GM12878 (cell line): ENCODE data around the gene CENPP. TPM values are rescaled to one million over a fixed set of nuclear protein-coding genes. Genes with fewer than 3 reads are reported as not detected.

Source experiments
- ATAC-seq: fragments of 200-7000 bp; cut with Tn5 transposase; 3 replicates; pipeline ENCODE4 v1.9.1; 2020; ENCODE audit warnings: mild to moderate bottlenecking, moderate library complexity
- BruUV-seq: library from RNA; stranded (reverse); fragments of 400-500 nt; replicated peaks from 2 replicates; lab custom pipeline; 2021; lab: Mats Ljungman, UMichigan
- CTCF ChIA-PET: fragments of 300-600 bp; sonication (Branson Sonifier 250); formaldehyde crosslinking; extraction: SDS; loops from one replicate; lab custom pipeline; 2021; ENCODE audit warnings: inconsistent platforms; lab: Yijun Ruan, JAX
- POLR2A ChIA-PET: fragments of 350-600 bp; formaldehyde crosslinking; extraction: SDS; loops from one replicate; lab custom pipeline; 2021; ENCODE audit warnings: inconsistent platforms; lab: Charles Lee
- RAD21 ChIA-PET: fragments of 300-600 bp; sonication (Branson Sonifier 250); formaldehyde crosslinking; loops from one replicate; lab custom pipeline; 2023; ENCODE audit warnings: antibody characterized with exemption; ENCODE audit not compliant: unreplicated experiment; lab: Charles Lee
- SMC1A ChIA-PET: fragments of 300-600 bp; sonication (Branson Sonifier 250); formaldehyde crosslinking; loops from one replicate; lab custom pipeline; 2023; ENCODE audit not compliant: unreplicated experiment, uncharacterized antibody; lab: Charles Lee
- DNase-seq: peaks from one replicate; pipeline ENCODE4 v3.0.0-alpha.2; 2011; ENCODE audit warnings: low read depth, low spot score
- FAIRE-seq: peaks from 3 replicates; lab custom pipeline; 2011; peaks lifted over from hg19 to GRCh38; lab: Jason Lieb, UNC
- H2AFZ ChIP-seq: 2 replicates; pipeline ENCODE4 v1.6.0; 2011; ENCODE audit warnings: low read depth, low read length, control low read depth; ENCODE audit not compliant: control insufficient read depth
- H3K27ac ChIP-seq: 2 replicates; pipeline ENCODE4 v1.5.1; 2011; ENCODE audit warnings: control low read depth; ENCODE audit not compliant: control insufficient read depth, insufficient read depth
- H3K27me3 ChIP-seq, 2 experiments: replicated peaks in 1 of 2; 2 replicates each; pipeline versions ENCODE4 v1.6.0 to v1.6.1; 2011; ENCODE audit warnings: low read length in 1 of 2; ENCODE audit not compliant: control insufficient read depth in 2 of 2, insufficient read depth in 2 of 2
- H3K36me3 ChIP-seq, 2 experiments: 2 replicates each; pipeline ENCODE4 v1.5.1; 2011; ENCODE audit warnings: low read length in 1 of 2; ENCODE audit not compliant: control insufficient read depth in 2 of 2, insufficient read depth in 2 of 2
- H3K4me1 ChIP-seq: 2 replicates; pipeline ENCODE4 v1.6.1; 2011; ENCODE audit warnings: mild to moderate bottlenecking, low read length, moderate library complexity, mixed read lengths; ENCODE audit not compliant: control insufficient read depth, insufficient read depth
- H3K4me2 ChIP-seq: 2 replicates; pipeline ENCODE4 v1.6.0; 2011; ENCODE audit warnings: control low read depth; ENCODE audit not compliant: control insufficient read depth, insufficient read depth
- H3K4me3 ChIP-seq: fragments of 200-600 bp; sonication (generic); 2 replicates; pipeline ENCODE4 v1.5.1; 2016
- H3K79me2 ChIP-seq: 2 replicates; pipeline ENCODE4 v1.6.0; 2011; ENCODE audit warnings: low read length; ENCODE audit not compliant: control insufficient read depth, insufficient read depth
- H3K9ac ChIP-seq: 2 replicates; pipeline ENCODE4 v1.8.0; 2011; ENCODE audit warnings: low read length, control low read depth, mixed read lengths; ENCODE audit not compliant: control insufficient read depth, insufficient read depth
- H3K9me3 ChIP-seq: replicated peaks from 3 replicates; pipeline ENCODE4 v1.5.1; 2011; ENCODE audit warnings: mild to moderate bottlenecking, low read length; ENCODE audit not compliant: control insufficient read depth, insufficient read depth
- H4K20me1 ChIP-seq: 2 replicates; pipeline ENCODE4 v1.6.0; 2011; ENCODE audit not compliant: control insufficient read depth, insufficient read depth
- HDAC6 ChIP-seq: fragments of 200-600 bp; sonication (generic); IDR thresholded peaks from one replicate; pipeline ENCODE4 v1.8.0; 2017; ENCODE audit warnings: antibody characterized with exemption; ENCODE audit not compliant: unreplicated experiment
- PAX5 ChIP-seq: IDR thresholded peaks from 2 replicates; pipeline ENCODE4 v1.6.1; 2011; ENCODE audit warnings: low read depth, low read length, borderline replicate concordance
- PKNOX1 ChIP-seq: fragments of 450-650 bp; IDR thresholded peaks from 2 replicates; pipeline ENCODE4 v1.6.1; 2016; ENCODE audit warnings: mild to moderate bottlenecking
- TCF3 ChIP-seq: IDR thresholded peaks from 2 replicates; pipeline ENCODE4 v1.6.1; 2012; ENCODE audit warnings: low read depth, mild to moderate bottlenecking, low read length, borderline replicate concordance; ENCODE audit not compliant: insufficient read depth
- WGBS: methylation state at CpG from one replicate; pipeline ENCODE4 v1.1.6; 2016; ENCODE audit warnings: low lambda C conversion rate; ENCODE audit not compliant: insufficient replicate concordance, insufficient coverage; ENCODE audit errors: missing lambda C conversion rate; 5-methylcytosine and 5-hydroxymethylcytosine counted together
- in situ Hi-C: fragments of 300-500 bp; cut with MboI; formaldehyde crosslinking; loops from 9 replicates; pipeline ENCODE4 v1.14.3; 2018; ENCODE audit warnings: mixed read lengths
- intact Hi-C: fragments of 100-400 bp; cut with micrococcal nuclease; formaldehyde crosslinking; loops from one replicate; pipeline ENCODE4 v1.14.2; 2022; ENCODE audit not compliant: unreplicated experiment
- polyA plus RNA-seq, 11 experiments: library from polyadenylated mRNA; depleted of rRNA in 4 of 11; unstranded in 6 of 11; stranded (reverse) in 5 of 11; fragments of >200 nt; fragmentation: Nextera tagmentation in 4 of 11; fragmentation: Illumina TruSeq in 1 of 11; extraction: Ambion mirVana in 4 of 11; extraction: Trizol in 1 of 11; gene quantifications; 1 replicate in 1 of 11; 2 replicates in 10 of 11; pipeline versions ENCODE4 v1.2.1 to v1.2.3, GENCODE V29; 2011 to 2016; ENCODE audit warnings: inconsistent platforms in 2 of 11, missing spikeins in 2 of 11, low read depth in 1 of 11
- total RNA-seq, 4 experiments: library from RNA; depleted of rRNA in 3 of 4; stranded (reverse); fragments of >200 nt in 3 of 4; fragmentation: Illumina TruSeq in 1 of 4; extraction: Trizol in 1 of 4; gene quantifications; 2 replicates each; pipeline versions ENCODE4 v1.2.1 to v1.2.3, GENCODE V29; 2013 to 2021

CENPP gene
- total and polyA plus RNA-seq, 10 of the 15 experiments (the other 5 are each of a cell fraction or from before 2014, with no cell fraction given): 9.4 to 31.4 (median 19.8) TPM

GRCh38 chr9:92534674-92535073, 208.9 kb downstream of the CENPP start:
- H3K79me2 ChIP-seq: no peaks in the 10 kb centered on the region
- RAD21 ChIA-PET: interaction anchor here (1.3 kb wide), 1 partner anchor 396 kb away, joined by 3 read pairs; no protein-coding TSS in a partner anchor
- peak overlapping the region; percentile 36; the same call in 1 of the 2 replicates for H3K9ac ChIP-seq
- H3K4me3 ChIP-seq: peak overlapping the region; percentile 29
- SMC1A ChIA-PET: interaction anchor here (0.5 to 1.4 kb wide), 3 partner anchors 53 to 279 kb away, joined by 3 to 4 read pairs (median 3); no protein-coding TSS in a partner anchor
- BruUV-seq: no TSS peak
- peak overlapping the region; percentile 53; the same call in 1 of the 2 replicates for H3K27ac ChIP-seq
- no peaks in the 10 kb centered on the region for H3K27me3 ChIP-seq
- no peaks in the 10 kb centered on the region for H4K20me1 ChIP-seq
- CTCF ChIA-PET: interaction anchor here (0.8 kb wide), 1 partner anchor 11 kb away, joined by 3 read pairs; no protein-coding TSS in a partner anchor
- 0% methylated on average over 1 of the region's 1 CpG for WGBS
- POLR2A ChIA-PET: interaction anchor here (1.2 kb wide), 1 partner anchor 58 kb away, joined by 4 read pairs; no protein-coding TSS in a partner anchor
- peak overlapping the region; percentile 77 for H3K4me2 ChIP-seq
- intact Hi-C loops: no loop called here
- H2AFZ ChIP-seq: peak overlapping the region; percentile 69
- H3K9me3 ChIP-seq: no peaks in the 10 kb centered on the region
- TF ChIP-seq TCF3: no peak
- TF ChIP-seq PAX5: no peak
- TF ChIP-seq PKNOX1: peak; percentile 72
- peak; percentile 52 for TF ChIP-seq HDAC6
- TF ChIP-seq, all 136 proteins: peak for 2
- peaks cover 6% of the 10 kb centered on the region for H3K4me1 ChIP-seq
- DNase-seq: peak; percentile 36
- FAIRE-seq: peak; percentile 49
- no peaks in the 10 kb centered on the region for H3K36me3 ChIP-seq
- ATAC-seq: peak; percentile 91
- in situ Hi-C loops: no loop called here
